Small intestine (tissue), 7 donors: ENCODE results near the gene PARVA. TPM values are rescaled to one million over a fixed set of nuclear protein-coding genes. Genes with fewer than 3 reads are reported as not detected.
A peak's percentile ranks its signal among the peaks of the same experiment; 100 is the strongest.

Experiments
- DNase-seq, 2 donors: peaks; one replicate each; pipeline versions ENCODE4 v3.0.0 to v3.0.0-alpha.2; 2013
- FAIRE-seq: peaks from 2 replicates; lab custom pipeline; 2012; peaks lifted over from hg19 to GRCh38; lab: Jason Lieb, UNC
- H3K27ac ChIP-seq, 3 donors: one replicate each; pipeline ENCODE4 v1.5.1; 2013; ENCODE audit warnings: low read length in 2 of 3, mild to moderate bottlenecking in 2 of 3, control low read depth in 1 of 3, inconsistent platforms in 1 of 3, low read depth in 1 of 3, moderate library complexity in 1 of 3
- H3K27me3 ChIP-seq, 3 donors: one replicate each; pipeline ENCODE4 v1.6.1; 2013; ENCODE audit warnings: low read length in 3 of 3, inconsistent platforms in 1 of 3; ENCODE audit not compliant: control insufficient read depth in 3 of 3, insufficient read depth in 3 of 3
- H3K36me3 ChIP-seq, 3 donors: one replicate each; pipeline ENCODE4 v1.6.1; 2013; ENCODE audit warnings: low read length in 3 of 3, inconsistent platforms in 1 of 3, low read depth in 1 of 3, mild to moderate bottlenecking in 1 of 3, moderate library complexity in 1 of 3; ENCODE audit not compliant: control insufficient read depth in 3 of 3, insufficient read depth in 2 of 3
- H3K4me1 ChIP-seq, 3 donors: one replicate each; pipeline ENCODE4 v1.6.1; 2013; ENCODE audit warnings: low read length in 2 of 3, inconsistent platforms in 1 of 3, low read depth in 1 of 3, mild to moderate bottlenecking in 1 of 3, moderate library complexity in 1 of 3; ENCODE audit not compliant: control insufficient read depth in 3 of 3, insufficient read depth in 2 of 3
- H3K4me3 ChIP-seq, 3 donors: one replicate each; pipeline ENCODE4 v1.5.1; 2013; ENCODE audit warnings: low read length in 3 of 3, control low read depth in 1 of 3, inconsistent platforms in 1 of 3, low read depth in 1 of 3, mild to moderate bottlenecking in 1 of 3, moderate library complexity in 1 of 3
- H3K9me3 ChIP-seq, 2 donors: one replicate each; pipeline ENCODE4 v1.6.1; 2013; ENCODE audit warnings: low read depth in 1 of 2, low read length in 1 of 2; ENCODE audit not compliant: control insufficient read depth in 2 of 2, insufficient read depth in 1 of 2
- WGBS, 3 donors: extraction: QIAGEN DNeasy Blood & Tissue Kit; methylation state at CpG; one replicate each; pipeline ENCODE4 v1.1.7; 2013; 5-methylcytosine and 5-hydroxymethylcytosine counted together
- polyA plus RNA-seq, 4 donors: library from polyadenylated mRNA; stranded (reverse) in 3 of 4; unstranded in 1 of 4; fragments of 200-250 nt in 3 of 4; fragments of 120-200 nt in 1 of 4; gene quantifications; one replicate each; pipeline versions ENCODE4 v1.2.1 to v1.2.3, GENCODE V29; 2013
- donor health status: healthy with polysubstance abuse.
- donor health status: control.
- donor health status: control.
- donor health status: Bipolar disorder and iron deficiency.
- donor health status: healthy.

Gene PARVA
- polyA plus RNA-seq, 4 donors, result 6.5 to 22.1 (median 14.7) TPM

DNA sequence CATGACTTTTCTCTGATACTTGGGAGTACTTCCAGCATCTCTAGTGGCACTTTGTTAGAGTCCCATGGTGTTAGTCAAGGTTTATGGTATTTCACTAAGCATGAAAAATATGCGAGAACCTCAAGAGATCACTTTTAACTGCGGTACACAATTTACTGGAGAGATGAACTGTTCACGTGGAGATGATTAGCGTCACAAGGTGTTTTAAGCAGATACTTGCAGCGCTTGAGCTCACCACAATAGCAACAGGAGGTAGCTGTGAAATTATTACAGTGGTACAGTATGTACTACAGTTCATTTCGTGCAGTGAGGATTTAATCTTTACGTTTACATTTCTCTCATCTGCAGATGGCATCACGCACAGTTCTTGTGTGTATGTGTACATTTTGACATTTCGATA, 4.5 kb downstream of the PARVA start:
- Histone ChIP-seq H3K36me3 (peaks cover 0 to 4% (median 0%) of the 10 kb centered on the region in 3 donors), H3K27me3 (no peaks in the 10 kb centered on the region), H3K4me1 (peaks cover 0 to 8% (median 0%) of the 10 kb centered on the region in 3 donors), H3K27ac (no peak overlapping the region), H3K9me3 (no peaks in the 10 kb centered on the region), H3K4me3 (no peak overlapping the region)
- WGBS, 3 donors, result 83 to 92% (median 86%) methylated on average over 9 of the region's 9 CpGs
- DNase-seq (no peak), FAIRE-seq (no peak)

DNA sequence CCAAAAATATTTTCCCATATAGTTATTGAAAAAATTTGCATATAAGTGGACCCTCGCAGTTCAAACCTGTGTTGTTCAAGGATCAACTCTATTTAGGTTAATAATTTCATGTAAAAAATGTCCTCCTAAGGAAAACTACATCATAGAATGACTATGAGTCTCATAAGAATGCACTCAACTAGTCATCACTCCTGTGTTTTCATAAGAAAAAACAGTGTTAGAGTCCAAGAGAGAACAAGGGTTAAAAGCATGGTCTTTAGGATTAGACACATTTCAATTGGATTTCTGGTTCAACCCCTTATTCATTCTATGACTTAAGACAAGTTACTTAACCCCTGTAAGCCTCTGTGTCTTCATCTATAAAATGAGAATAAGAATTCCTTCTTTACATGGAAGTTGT, 5.1 kb downstream of the PARVA start:
- WGBS, 3 donors, result 79 to 89% (median 84%) methylated on average over 1 of the region's 1 CpG
- FAIRE-seq (no peak), DNase-seq (no peak)
- Histone ChIP-seq H3K9me3 (no peaks in the 10 kb centered on the region), H3K27me3 (no peaks in the 10 kb centered on the region), H3K27ac (no peak overlapping the region), H3K4me1 (peaks cover 0 to 4% (median 0%) of the 10 kb centered on the region in 3 donors), H3K4me3 (no peak overlapping the region), H3K36me3 (peaks cover 0 to 4% (median 0%) of the 10 kb centered on the region in 3 donors)

DNA sequence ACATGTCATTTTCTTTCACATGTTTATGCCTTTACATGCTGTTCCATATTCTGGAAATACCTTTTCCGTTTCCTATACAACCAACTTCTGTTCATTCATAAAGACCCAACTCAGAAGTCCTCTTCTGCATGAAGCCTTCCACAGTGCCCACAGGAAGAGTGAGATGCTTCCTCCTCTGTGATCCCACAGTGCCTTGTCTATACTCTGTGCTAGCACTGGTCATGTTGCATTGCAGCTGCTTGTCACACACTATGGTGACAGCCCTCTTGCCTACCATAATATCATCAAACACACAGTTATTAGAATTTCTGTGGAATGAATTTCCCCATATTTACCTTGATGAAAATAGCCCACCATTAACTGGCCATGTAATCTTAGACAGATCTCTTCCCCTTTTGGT, 8.9 kb downstream of the PARVA start:
- DNase-seq, result no peak
- no peak for FAIRE-seq
- Histone ChIP-seq H3K36me3 (peaks cover 0 to 7% (median 0%) of the 10 kb centered on the region in 3 donors), H3K27ac (peak overlapping the region in 2 of 3 donors; percentile 17 to 45), H3K4me1 (peaks cover 0 to 8% (median 4%) of the 10 kb centered on the region in 3 donors), H3K4me3 (no peak overlapping the region), H3K27me3 (no peaks in the 10 kb centered on the region), H3K9me3 (no peaks in the 10 kb centered on the region)
- WGBS, 3 donors, result 84 to 100% (median 100%) methylated on average over 1 of the region's 1 CpG

DNA sequence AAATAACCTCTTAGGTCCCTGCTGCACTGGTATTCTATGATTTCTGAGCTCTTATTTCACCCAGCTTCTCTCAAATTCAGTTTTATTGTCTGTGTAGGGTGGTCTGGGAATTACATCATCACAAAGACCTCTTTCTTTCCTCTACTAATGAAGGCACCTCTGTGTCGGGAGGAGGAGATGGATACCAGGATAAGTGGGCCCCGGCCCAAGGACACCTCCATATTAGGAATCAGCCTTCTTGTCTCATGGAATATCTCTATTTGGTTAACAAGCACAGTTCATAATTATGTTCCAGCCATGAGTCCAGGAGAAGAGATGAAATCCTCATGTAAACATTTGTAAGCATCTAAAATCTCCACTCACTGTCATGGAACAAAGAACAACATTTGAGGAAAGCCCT, 9.4 kb downstream of the PARVA start:
- 65 to 93% (median 83%) methylated on average over 2 of the region's 2 CpGs for WGBS, 3 donors

DNA sequence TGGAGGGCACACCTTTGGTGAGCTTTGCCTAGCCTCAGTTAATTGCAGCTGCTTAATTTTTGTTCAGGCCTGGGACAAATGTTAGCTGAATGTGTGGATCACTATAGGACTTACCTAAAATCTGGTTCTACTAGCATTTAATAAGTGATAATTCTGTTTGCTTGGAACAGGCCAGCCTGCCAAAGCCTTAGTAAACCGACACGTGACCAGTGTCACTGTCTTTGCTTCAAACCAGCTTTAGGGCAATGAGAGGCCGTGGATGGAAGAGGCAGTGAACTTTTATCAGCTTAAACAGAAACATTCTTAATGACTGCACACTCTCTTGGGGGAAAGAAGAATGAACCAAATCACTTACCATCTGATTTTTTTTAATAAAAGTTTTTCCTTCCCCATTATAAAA, 10.8 kb downstream of the PARVA start:
- H3K4me1 ChIP-seq, result peaks cover 0 to 8% (median 4%) of the 10 kb centered on the region in 3 donors
- H3K27ac ChIP-seq, result peak overlapping the region in 1 of 3 donors; percentile 15
- no peak for FAIRE-seq
- H3K27me3 ChIP-seq, result no peaks in the 10 kb centered on the region
- H3K9me3 ChIP-seq, result peaks cover 0 to under 1% of the 10 kb centered on the region in 2 donors
- H3K36me3 ChIP-seq, result peaks cover 0 to 7% (median 0%) of the 10 kb centered on the region in 3 donors
- 59 to 83% (median 74%) methylated on average over 3 of the region's 3 CpGs for WGBS, 3 donors
- H3K4me3 ChIP-seq, result no peak overlapping the region
- DNase-seq, result no peak

More for the DNA sequence above, 9.4 kb downstream of the PARVA start:
- Histone ChIP-seq H3K27ac (peak overlapping the region in 2 of 3 donors; percentile 13 to 21), H3K36me3 (peaks cover 0 to 7% (median 0%) of the 10 kb centered on the region in 3 donors), H3K4me3 (no peak overlapping the region), H3K9me3 (no peaks in the 10 kb centered on the region), H3K4me1 (peaks cover 0 to 8% (median 4%) of the 10 kb centered on the region in 3 donors), H3K27me3 (no peaks in the 10 kb centered on the region)
- FAIRE-seq (no peak), DNase-seq (no peak)

DNA sequence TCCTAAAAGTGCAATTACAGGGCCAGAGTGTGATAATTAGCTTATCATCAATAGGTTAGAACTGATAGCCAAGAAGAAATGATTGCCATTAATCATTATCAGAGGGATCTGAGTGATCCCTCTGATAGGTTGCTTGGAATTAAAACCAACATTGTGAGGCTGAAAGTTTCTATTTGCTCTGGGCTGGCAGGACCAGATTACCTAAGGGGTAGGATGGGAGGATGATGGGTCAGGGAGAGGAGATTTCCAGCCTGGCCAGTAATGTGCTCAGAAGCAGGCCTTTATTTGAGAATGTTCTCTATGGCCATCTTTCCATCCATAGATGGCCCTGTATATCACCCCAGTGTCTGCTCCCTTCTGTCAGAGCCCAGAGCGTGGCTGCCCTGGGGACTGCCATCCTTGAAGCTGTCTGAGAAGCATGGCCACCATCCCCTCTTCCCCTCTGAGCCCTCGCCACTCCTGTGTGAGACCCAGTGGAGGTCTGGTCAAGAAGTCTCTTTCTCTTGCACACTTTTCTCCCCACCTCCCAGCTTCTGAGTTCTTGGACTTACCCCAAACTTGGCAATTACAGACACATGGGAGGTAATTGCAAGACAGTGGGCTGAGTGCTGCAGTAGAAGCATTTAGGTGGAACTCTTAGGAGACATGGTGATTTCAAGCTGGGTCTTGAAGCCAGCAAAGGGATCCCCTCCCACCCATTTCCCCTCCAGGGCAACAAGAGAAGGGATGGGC, 11.7 kb downstream of the PARVA start:
- Histone ChIP-seq H3K27ac (peak overlapping the region in 1 of 3 donors; percentile 5), H3K4me3 (no peak overlapping the region), H3K4me1 (peaks cover 0 to 8% (median 4%) of the 10 kb centered on the region in 3 donors), H3K36me3 (peaks cover 0 to 9% (median 0%) of the 10 kb centered on the region in 3 donors), H3K9me3 (peaks cover 0 to 6% of the 10 kb centered on the region in 2 donors), H3K27me3 (no peaks in the 10 kb centered on the region)
- WGBS, 3 donors, result 85 to 95% (median 90%) methylated on average over 2 of the region's 2 CpGs
- DNase-seq, result no peak
- FAIRE-seq, result no peak

DNA sequence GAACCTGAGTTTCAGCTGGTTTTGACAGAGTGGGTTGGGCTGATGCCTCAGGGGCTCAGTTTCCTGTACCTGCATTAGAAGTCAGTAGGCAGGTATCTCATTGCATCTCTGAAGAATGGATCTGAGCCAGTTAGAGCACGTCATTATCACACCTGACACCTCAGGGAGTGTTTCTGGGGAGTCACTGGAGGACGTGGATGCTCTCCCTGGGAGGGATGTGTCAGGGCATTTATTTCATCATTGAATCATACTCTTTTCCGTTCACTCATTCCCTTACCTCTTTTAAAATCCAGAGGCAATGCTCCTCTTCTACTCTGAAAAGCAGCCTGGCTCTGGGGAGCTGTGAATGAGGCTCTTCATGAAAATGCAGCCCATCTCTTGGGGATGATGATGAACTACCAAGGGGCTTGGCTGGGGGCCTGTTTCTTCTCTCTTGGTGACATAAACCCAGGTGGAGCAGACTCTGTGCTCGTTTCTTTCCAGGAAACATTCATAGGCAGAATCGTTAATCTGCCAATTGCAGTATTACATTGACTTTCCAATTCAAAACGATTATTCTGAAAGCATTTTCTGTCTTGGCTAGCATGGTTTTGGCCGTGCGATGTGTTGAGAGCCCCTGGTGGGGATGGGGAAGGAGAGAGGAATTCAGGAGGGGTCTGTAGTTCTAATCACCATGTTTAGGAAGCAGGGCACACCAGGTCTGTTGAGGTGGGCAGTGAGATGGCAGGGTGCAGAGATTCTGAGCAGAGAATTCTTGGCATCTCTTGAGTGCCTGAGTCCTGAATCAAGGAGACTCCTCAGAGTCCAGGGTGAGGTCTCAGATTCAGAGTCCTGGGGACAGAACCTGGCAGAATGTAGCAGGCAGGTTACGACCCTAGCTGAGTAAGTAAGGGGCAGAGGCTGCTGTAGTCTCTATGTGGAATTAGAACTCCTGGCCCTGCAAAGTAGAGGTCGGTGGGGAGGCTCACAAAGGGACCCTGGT, 12.6 kb downstream of the PARVA start:
- H3K27me3 ChIP-seq, result no peaks in the 10 kb centered on the region
- peaks cover 0 to 9% (median 0%) of the 10 kb centered on the region in 3 donors for H3K36me3 ChIP-seq
- H3K4me1 ChIP-seq, result peaks cover 0 to 8% (median 4%) of the 10 kb centered on the region in 3 donors
- DNase-seq (no peak), FAIRE-seq (no peak)
- WGBS, 3 donors, result 53 to 57% (median 56%) methylated on average over 10 of the region's 10 CpGs
- H3K4me3 ChIP-seq, result no peak overlapping the region
- peak overlapping the region in 2 of 3 donors; percentile 8 to 74 for H3K27ac ChIP-seq
- peaks cover 0 to 6% of the 10 kb centered on the region in 2 donors for H3K9me3 ChIP-seq

DNA sequence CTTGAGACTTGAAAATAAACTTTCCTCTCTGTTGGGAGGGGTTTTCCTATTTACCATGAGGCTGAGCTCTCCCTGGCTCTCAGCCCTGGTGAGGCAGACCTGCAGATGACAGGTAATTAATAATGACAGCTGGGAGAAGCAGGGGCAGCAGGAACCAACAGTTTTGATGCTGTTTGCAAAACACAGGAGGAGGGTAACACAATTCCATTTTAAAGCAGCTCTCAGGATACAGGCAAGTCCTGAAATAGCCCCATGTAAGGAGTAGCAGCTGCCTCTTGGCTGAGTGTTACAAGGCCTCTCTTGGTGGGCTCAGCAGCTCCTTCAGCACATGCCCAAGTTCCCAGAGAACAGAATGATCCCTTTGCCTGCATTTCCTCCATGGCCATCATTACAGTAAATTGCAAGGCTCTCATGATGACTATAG, 13.3 kb downstream of the PARVA start:
- peak overlapping the region in 2 of 3 donors; percentile 22 to 74 for H3K27ac ChIP-seq
- no peak for DNase-seq
- no peak for FAIRE-seq
- H3K4me3 ChIP-seq, result no peak overlapping the region
- peaks cover 0 to 8% (median 4%) of the 10 kb centered on the region in 3 donors for H3K4me1 ChIP-seq
- peaks cover 0 to 10% of the 10 kb centered on the region in 2 donors for H3K9me3 ChIP-seq
- H3K36me3 ChIP-seq, result peaks cover 0 to 9% (median 0%) of the 10 kb centered on the region in 3 donors
- H3K27me3 ChIP-seq, result no peaks in the 10 kb centered on the region
